Fibroblast of the conjunctiva (primary cell): ENCODE data around the gene TMC7.

ENCODE experiments used
- DNase-seq: peaks from one replicate; pipeline ENCODE4 v3.0.0-alpha.2; 2010; ENCODE audit warnings: low read depth

The TMC7 gene

DNA sequence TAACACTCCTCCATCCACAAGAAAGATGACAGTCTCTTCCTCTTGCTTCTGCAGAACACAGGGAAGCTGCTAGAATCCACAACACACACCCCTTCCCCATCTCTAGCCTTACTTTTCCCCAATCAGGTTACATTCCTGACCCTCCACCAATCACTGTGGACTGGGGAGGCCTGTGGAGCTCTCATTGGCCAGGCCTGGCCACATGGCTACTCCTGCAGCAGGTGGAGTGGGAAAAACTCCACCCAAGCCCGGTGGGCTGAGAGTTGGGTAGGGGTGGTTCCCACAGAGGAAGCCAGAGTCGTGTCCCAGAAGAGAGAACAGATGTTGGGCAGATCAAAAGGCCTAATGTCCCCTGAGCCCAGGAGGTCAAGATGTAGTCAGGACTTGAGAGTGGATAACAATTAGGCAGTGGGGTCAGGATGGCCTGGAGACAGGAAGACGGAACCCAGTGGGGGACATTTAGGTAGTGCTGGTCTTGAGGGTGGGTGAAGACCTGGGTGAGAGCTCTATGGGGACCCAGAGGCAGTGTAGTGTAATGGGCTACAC, 105.7 kb downstream of the TMC7 start:
- DNase-seq, result no peak

DNA sequence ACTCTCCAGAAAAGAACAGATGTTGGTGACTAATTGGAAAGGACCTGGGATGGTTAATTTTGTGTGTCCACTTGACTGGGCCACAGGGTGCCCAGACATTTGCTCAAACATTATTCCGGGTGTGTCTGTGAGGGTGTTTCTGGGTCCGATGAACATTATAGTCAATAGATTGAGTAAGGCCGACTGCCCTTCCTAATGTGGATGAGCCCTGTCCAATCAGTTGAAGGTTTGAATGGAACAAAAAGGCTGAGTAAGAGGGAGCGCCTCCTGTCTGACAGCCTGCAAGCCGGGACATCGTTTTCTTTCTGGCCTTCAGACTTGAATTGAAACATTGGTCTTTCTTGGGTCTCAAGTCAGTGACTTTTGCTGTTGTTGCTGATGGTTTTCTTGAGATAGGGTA, 107.2 kb downstream of the TMC7 start:
- DNase-seq, result no peak

DNA sequence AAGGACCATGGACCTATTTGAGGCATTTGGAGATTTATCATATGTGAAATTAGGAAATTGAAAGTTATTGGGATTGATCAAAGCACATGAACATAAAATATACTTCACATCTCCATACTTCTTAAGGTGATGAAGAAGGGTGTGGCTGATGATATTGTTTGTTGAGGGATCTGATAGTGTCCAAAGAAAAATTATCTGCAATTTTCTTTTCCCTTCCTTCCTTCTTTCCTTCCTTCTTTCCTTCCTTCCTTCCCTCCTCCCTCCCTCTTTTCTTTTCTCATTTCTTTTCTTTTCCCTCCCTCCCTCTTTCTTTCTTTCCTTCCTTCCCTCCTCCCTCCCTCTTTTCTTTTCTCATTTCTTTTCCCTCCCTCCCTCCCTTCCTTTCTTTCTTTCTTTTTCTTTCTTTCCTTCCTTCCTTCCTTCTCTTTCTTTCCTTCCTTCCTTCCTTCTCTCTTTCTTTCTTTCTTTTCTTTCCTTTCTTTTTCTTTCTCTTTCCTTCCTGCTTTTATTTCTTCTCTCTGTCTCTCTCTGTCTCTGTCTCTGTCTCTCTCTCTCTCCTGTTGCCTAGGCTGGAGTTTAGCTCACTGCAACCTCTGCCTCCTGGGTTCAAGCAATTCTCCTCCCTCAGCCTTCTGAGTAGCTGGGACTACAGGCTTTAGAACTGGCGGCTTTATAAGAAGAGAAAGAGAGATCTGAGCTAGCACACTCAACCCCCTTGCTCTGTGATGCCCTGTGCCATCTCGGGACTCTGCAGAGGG, 109.1 kb downstream of the TMC7 start:
- no peak for DNase-seq

DNA sequence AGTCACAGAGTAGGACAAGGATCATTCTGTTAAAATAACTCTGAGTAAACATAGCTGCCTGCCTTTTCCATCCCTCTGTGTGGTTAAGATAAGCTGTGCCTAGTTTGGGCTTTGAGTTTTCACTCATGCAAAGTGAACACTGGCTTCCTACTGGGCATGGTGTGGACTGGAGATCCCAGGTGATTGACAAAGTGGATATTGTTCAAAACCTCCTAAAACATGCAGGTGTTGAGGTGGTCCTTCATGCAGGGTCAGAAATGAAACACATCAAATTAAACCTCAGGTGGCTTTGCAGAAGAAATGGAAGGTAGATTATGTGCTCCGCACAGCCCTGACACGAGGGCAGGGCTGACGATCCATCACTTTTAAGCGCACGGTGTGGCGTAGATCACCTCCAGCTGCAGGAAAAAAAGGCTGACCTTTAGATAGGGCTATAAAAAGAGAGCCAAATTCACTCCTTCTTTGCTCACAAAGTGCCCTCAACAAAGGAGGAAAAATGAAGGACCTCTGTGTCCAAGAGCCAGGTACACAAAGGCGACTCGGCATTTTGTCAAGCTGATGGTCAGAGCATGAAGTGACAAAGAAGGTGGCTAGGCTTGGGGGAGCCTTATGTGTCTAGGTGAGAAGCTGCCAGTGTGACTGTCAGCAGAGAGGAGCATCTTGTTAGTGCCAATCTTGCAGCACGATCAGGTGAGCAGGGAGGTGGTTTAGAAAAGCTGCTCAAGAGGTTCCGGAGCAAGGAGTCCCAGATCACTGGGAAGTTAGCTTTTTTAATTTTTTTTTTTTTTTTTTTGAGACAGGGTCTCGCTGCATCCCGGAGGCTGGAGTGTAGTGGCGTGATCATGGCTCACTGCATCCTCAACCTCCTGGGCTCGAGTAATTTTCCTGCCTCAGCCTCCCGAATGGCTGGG, 110.2 kb downstream of the TMC7 start:
- DNase-seq, result no peak

DNA sequence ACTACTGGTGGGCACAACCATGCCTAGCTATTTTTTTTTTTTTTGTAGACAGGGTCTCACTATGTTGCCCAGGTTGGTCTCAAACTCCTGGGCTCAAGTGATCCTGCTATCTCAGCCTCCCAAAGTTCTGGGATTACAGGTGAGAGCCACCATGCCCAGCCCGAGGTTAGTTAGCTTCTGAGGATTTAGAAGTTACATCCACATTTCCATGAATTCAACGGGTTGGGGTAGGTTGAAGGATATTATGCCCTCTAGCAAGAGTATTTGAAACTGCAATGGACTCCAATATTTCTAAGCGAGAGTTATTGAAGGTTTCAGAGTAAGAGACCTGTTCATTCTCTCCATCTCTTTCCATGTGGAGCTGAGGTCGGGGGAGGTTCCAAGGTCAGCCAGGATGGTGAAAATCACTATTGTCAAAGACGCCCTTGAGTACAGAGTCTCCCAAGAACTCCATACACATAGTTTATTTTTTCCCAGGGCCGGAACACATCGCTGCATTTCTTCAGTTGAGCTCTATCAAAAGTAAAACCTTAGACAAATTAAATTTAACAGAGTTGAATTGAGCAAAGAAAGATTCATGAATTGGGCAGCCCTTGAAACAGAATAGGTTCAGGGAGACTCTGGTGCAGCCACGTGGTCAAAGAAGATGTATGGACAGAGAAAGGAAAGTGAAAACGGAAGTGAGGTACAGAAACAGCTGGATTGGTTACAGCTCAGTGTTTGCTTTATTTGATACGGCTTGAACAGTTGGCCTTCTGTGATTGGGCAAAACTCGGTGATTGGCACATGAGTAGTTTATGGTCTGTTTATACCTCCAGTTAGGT, 111.0 kb downstream of the TMC7 start:
- DNase-seq, result no peak

DNA sequence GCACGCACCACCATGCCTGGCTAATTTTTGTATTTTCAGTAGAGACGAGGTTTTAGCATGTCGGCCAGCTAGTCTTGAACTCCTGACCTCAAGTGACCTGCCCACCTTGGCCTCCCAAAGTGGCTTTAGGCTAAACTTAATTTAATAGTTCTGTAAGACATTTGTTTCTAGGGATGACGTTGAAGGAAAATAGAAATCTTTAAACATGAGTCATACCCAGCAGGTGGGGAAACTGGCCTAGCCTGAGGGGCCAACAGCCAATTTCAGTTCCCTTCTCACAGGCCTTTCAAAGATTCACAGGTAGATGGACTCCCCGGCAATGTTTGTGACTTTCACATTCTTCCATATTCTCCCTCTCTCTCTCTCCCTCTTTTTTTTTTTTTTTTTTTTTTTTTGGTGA, 111.9 kb downstream of the TMC7 start:
- DNase-seq, result no peak

DNA sequence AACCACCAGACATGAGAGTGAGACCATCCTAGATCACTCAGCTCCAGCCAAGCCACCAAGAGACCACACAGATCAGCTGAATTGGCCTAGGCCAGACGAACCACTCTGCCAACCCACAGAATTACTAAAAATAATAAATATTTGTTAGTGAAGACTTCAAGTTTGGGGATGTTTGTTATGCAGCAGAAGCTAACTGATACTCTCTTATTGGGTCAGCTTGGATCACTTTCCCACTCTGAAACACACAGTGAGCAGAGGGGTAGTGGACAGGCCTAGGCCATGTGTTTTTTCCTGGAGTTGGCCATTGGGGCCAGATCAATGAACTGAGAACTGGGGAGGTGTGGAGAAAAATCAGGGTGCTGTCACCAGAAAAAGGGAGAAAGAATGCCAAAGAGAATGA, 114.4 kb downstream of the TMC7 start:
- DNase-seq, result no peak

DNA sequence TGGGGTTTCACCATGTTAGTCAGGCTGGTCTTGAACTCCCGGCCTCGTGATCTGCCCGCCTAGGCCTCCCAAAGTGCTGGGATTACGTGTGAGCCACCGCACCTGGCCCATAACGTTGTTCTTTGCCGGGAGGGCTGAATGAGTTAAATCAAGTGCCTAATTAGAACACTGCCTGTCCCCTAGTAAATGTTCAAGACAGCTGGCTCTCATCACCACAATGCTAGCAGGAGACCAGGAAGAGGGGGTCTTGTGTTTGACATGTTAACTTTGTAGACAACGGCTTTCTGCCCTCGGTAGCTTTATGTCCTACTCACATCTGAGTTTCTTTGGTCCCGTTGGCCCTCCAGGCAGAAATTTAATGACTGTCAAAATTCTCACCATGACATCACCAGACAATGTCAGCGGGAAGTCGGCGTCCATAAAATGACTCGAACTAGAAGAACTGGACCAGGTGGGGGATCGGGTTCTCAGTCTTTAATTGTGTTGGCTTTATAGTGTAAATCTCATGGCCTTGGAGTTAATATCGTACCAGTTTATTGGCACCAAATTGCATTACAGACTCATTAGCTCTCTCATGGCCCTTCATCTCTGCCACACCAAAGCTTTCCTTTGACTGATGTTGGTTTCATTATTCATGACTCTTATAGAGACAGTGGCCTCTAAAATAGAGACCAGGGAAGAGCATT, 118.6 kb downstream of the TMC7 start:
- no peak for DNase-seq

DNA sequence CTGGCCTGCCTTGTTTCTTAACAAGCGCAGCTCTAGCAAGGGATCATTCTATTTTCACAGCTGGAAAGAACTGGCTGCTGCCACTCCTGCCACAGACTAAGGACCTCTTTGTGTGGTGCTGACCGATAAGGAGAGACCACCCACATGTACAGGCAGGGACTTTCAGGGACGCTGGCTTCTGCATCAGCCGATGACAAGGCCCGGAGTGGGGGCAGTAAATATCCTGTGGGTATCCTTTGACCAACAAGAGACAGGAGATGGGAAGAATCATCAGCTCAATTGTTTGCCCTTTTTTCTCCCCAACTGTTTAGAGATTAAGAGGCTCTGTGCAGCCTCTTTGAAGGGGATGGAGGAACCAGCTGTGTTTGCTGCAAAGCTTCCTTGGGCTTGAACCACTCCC, 120.9 kb downstream of the TMC7 start:
- no peak for DNase-seq

DNA sequence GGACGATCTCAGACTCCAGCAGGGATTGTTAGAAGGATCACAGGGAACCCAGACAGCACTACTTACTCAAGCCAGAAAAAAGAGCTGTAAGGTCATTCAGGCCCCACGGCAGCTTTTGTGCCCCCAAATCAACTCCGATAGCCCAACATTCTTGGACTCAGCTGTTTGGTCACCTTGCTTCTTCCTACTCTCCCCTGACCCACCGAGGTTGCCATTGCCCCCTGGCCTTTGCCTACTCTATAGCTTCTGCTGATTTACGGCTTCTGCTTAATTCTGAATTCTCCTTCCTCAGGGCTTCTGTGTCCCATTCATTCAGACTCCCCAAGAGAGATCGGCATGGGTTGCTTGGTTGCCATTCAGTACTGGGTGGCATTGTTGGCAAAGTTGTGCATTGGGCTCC, 121.4 kb downstream of the TMC7 start:
- DNase-seq, result no peak

DNA sequence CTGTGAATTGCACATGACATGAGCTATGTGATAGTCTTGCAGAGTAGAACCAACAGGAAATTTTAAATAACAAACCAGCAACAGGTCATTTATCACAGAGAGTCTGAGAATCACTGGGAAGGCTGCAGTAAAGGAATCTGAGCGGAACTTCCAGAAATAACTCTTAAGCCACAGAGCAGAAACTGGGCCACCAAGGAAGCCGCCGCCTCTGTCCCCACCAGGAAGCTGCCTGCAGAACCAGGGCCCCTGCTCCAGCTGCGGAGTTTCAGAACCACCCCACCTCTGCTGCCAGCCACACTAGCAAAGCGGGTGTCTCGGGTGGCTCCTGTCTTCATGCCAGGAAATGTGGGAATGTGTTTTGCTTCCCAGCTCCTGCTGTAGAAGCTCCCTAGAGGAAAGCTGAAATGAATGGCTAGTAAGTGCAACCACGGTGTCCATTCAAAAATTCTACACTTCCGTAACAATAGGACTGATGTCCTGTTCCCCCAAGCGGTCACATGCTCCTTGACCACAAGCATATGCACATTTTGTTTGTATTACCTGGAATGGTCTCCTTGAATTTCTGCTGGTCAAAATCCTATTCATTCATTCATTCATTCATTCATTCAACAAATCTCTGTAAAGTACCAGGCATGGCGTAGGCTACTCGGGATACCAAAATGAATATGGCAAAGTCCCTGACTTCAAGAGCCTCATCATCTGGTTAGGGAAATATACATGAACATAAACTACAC, 122.3 kb downstream of the TMC7 start:
- no peak for DNase-seq

DNA sequence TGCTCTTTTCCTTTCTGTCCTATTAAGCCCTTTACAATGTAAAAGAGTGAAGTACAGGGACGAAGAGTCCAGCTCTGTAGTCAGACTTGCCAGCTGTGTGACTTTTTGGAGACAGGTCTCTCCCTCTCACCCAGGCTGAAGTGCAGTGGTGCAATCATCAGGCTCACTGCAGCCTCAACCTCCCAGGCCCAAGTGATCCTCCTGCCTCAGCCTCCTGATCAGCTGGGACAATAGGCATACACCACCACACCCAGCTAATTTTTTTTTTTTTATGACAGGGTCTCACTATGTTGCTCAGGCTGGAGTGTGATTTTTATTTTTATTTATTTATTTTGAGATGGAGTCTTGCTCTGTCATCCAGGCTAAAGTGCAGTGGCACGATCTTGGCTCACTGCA, 122.9 kb downstream of the TMC7 start:
- DNase-seq, result no peak

DNA sequence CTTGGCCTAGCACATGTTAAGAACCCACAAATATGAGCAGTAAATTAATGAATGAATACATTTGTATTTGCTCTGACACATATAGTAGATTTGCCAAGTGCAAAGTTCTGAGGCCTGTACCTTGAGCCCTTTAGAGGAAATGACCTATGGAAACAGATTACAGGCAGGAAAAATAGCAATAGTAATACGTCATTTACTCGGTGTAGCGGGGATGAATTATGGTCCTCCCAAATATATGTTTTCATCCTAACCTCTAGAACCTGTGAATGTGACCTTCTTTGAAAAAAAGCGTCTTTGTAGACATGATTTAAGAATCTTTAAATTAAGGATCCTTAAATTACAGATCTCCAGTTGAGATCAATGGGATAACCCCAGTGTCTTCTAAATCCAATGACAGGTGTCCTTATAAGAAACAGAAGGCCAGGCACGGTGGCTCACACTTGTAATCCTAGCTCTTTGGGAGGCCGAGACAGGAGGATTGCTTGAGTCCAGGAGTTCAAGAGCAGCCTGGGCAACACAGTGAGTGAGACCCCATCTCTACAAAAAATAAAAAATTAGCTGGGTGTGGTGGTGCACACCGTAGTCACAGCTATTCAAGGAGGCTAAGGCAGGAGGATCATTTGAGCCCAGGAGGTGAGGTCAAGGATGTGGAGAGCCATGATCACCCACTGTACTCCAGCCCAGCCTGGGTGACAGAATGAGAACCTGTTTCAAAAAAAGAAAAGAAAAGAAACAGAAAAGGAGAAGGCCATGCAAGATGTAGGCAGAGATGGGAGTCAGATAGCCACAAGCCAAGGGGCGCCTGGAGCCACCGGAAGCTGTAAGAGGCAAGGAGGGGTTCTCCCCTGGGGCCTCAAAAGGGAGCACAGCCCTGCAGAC, 124.9 kb downstream of the TMC7 start:
- no peak for DNase-seq

DNA sequence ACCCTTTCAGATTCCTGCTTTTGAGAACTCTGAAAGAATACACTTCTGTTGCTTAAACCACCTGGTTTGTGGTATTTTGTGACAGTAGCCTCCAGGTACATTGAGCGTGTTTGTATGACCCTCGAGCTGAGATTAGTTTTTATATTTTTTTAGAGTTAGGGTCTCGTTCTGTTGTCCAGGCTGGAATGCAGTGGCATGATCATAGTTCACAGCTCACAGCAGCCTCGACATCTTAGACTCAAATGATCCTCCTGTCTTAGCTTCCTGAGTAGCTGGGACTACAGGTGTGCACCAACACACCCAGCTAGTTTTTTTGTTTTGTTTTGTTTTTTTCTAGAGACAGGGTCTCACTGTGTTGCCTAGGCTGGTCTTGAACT, 125.5 kb downstream of the TMC7 start:
- no peak for DNase-seq

DNA sequence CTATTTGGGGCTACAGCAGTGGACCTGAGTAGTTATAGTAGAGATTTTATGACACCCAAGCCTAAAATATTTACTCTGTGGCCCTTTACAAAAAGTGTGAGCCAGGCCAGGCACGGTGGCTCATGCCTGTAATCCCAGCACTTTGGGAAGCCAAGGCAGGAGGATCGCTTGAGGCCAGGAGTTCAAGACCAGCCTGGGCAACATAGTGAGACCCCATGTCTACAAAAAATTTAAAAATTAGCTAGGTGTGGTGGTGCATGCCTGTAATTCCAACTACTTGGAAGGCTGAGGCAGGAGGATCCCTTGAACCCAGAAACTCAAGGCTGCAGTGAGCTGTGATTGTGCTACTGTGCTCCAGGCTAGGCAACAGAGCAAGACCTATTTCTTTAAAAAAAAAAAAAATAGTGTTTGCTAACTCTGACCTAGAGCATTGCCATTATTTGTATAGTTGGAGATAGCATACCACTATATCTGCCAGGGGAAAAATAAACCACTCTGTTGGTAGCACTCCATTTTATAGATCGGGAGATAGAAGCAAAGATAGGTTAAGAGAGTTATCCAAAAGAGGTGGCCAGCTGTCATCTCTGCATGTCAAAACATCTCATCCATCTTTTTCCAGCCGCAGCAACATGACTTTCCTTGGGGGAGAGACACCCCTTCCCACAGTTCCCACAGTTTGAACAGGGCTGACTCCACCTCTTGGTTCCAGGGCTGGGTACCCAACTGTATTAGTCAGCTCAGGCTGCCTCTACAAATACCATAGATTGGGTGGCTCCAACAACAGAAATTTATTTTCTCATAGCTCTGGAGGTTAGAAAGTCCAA, 127.0 kb downstream of the TMC7 start:
- no peak for DNase-seq

DNA sequence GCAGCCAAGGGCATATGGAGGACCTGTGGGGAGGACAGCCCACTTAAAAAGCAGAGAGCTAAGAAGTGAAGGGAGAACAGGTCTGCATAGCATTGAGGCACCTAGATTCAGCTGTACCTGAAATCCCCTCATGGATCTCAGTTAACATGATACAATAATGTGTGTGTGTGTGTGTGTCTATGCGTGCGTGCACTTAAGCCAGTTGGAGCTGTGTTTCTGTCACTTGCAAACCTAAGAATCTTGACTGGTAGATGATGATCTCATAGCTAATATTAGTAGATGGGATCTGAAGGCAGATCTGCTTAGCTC, 128.3 kb downstream of the TMC7 start:
- DNase-seq, result no peak
